ENCODE measurements around the gene GPHB5. TPM values are rescaled to one million over a fixed set of nuclear protein-coding genes. Genes with fewer than 3 reads are reported as not detected.
"Not testable (repeated sequence)": the region's sequence is repeated elsewhere in the genome, so short reads cannot be mapped to it uniquely, and the experiment has no call there.

Gene GPHB5
- total RNA-seq, 1 experiment from 2014 or later = not detected

DNA sequence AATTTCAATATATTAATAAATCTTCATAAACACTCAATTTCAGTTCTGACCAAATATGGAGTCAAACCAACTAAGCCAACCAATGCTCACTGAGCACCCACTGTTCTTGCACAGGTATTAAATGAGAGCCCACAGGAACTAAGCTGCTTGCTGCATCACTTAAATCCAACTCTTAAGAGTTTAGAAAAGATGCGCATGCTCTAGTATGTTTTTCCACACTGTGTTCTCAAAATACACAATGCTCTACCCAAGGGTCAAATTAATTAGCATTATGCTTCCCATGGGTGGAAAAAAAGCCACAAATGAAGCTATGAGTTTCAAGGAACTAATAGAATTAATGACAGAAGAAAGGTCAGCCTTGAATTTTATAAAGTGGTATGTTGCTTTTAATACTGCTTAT lies 3.7 kb upstream of the GPHB5 start:
- Mint-ChIP-seq H3K4me1 (ENCODE audit: insufficient read depth, unreplicated experiment) (no peaks in the 10 kb centered on the region), H3K9me3 (ENCODE audit: unreplicated experiment) (no peaks in the 10 kb centered on the region), H3K36me3 (ENCODE audit: insufficient read depth, unreplicated experiment) (no peaks in the 10 kb centered on the region), H3K27me3 (ENCODE audit: insufficient read depth, unreplicated experiment) (no peaks in the 10 kb centered on the region), H3K4me3 (ENCODE audit: unreplicated experiment) (no peak overlapping the region), H3K27ac (ENCODE audit: low read depth, unreplicated experiment) (no peak overlapping the region)
- TF ChIP-seq, protein P1, sequence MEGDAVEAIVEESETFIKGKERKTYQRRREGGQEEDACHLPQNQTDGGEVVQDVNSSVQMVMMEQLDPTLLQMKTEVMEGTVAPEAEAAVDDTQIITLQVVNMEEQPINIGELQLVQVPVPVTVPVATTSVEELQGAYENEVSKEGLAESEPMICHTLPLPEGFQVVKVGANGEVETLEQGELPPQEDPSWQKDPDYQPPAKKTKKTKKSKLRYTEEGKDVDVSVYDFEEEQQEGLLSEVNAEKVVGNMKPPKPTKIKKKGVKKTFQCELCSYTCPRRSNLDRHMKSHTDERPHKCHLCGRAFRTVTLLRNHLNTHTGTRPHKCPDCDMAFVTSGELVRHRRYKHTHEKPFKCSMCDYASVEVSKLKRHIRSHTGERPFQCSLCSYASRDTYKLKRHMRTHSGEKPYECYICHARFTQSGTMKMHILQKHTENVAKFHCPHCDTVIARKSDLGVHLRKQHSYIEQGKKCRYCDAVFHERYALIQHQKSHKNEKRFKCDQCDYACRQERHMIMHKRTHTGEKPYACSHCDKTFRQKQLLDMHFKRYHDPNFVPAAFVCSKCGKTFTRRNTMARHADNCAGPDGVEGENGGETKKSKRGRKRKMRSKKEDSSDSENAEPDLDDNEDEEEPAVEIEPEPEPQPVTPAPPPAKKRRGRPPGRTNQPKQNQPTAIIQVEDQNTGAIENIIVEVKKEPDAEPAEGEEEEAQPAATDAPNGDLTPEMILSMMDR (IDR thresholded peaks at IDR 0.05; ENCODE audit: unreplicated experiment) = no peak
- ChIA-PET POLR2A (no interaction called here), CTCF (interaction anchor here (3.4 kb wide), 1 partner anchor 14 kb away, joined by 11 read pairs; no protein-coding TSS in a partner anchor)
- no peak for DNase-seq (ENCODE audit: unreplicated experiment)
- BruUV-seq (replicated peaks) = no TSS peak
- intact Hi-C loops (cut with micrococcal nuclease) = no loop called here

DNA sequence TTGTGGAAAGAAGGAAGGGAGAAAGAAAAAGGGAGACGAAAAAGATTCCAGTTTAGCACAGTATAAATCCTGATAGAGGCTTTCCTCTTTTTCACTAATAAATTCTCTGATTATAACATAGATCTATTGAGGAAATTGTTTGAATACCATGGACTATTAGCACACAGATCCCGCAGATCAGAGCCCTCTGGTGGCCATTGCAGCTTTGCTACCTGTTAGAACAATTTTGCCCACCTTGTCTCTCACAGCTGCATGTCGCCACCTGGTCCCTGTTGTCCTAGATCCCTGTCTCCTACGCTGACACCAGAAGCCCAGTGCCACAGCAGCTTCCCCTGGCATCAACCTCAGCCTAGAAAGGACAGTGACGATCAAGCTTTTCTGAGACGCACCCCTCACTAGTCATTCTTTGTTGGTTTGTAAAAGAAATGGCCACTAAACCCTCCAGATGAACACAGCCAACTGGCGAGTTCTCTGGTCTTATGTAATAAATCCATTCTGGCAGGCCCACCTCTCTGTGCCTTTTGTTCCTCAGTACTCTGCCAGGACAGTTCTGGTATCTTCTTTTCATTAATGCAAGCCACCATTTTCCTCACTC lies 9.9 kb downstream of the GPHB5 start:
- POLR2A ChIA-PET = no interaction called here
- DNase-seq (ENCODE audit: unreplicated experiment) = peak; percentile 38
- H3K27me3 Mint-ChIP-seq (ENCODE audit: insufficient read depth, unreplicated experiment) = peaks cover 11% of the 10 kb centered on the region
- intact Hi-C loops (cut with micrococcal nuclease) = no loop called here
- H3K4me3 Mint-ChIP-seq (ENCODE audit: unreplicated experiment) = no peak overlapping the region
- no peaks in the 10 kb centered on the region for H3K36me3 Mint-ChIP-seq (ENCODE audit: insufficient read depth, unreplicated experiment)
- H3K27ac Mint-ChIP-seq (ENCODE audit: low read depth, unreplicated experiment) = no peak overlapping the region
- H3K4me1 Mint-ChIP-seq (ENCODE audit: insufficient read depth, unreplicated experiment) = peaks cover 6% of the 10 kb centered on the region
- H3K9me3 Mint-ChIP-seq (ENCODE audit: unreplicated experiment) = no peaks in the 10 kb centered on the region
- CTCF ChIA-PET = interaction anchor here (0.5 to 2.2 kb wide), 5 partner anchors 14 to 1309 kb away, joined by 3 to 11 read pairs (median 3); no protein-coding TSS in a partner anchor
- TF ChIP-seq, protein P1 (IDR thresholded peaks at IDR 0.05; ENCODE audit: unreplicated experiment) = peak; percentile 41
- no TSS peak for BruUV-seq (replicated peaks)

DNA sequence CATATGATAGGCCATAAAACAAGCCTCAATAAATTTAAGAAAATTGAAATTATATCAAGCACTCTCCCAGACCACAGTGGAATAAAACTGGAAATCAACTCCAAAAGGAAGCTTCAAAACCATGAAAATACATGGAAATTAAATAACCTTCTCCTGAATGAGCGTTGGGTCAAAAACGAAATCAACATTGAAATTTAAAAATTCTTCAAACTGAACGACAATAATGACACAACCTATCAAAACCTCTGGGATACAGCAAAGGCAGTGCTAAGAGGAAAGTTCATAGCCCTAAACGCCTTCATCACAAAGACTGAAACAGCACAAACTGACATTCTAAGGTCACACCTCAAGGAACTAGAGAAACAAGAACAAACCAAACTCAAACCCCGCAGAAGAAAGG lies 14.3 kb downstream of the GPHB5 start:
- DNase-seq (ENCODE audit: unreplicated experiment); POLR2A ChIA-PET; intact Hi-C loops (cut with micrococcal nuclease); H3K9me3 Mint-ChIP-seq (ENCODE audit: unreplicated experiment); H3K36me3 Mint-ChIP-seq (ENCODE audit: insufficient read depth, unreplicated experiment); BruUV-seq (replicated peaks); H3K4me3 Mint-ChIP-seq (ENCODE audit: unreplicated experiment); H3K4me1 Mint-ChIP-seq (ENCODE audit: insufficient read depth, unreplicated experiment); H3K27me3 Mint-ChIP-seq (ENCODE audit: insufficient read depth, unreplicated experiment); H3K27ac Mint-ChIP-seq (ENCODE audit: low read depth, unreplicated experiment); CTCF ChIA-PET: not testable (repeated sequence)

GRCh38 chr14:63301891-63302534 lies 16.7 kb downstream of the GPHB5 start:
- POLR2A ChIA-PET = no interaction called here
- Mint-ChIP-seq H3K9me3 (ENCODE audit: unreplicated experiment) (no peaks in the 10 kb centered on the region), H3K4me1 (ENCODE audit: insufficient read depth, unreplicated experiment) (no peaks in the 10 kb centered on the region), H3K4me3 (ENCODE audit: unreplicated experiment) (no peak overlapping the region), H3K36me3 (ENCODE audit: insufficient read depth, unreplicated experiment) (no peaks in the 10 kb centered on the region), H3K27ac (ENCODE audit: low read depth, unreplicated experiment) (no peak overlapping the region), H3K27me3 (ENCODE audit: insufficient read depth, unreplicated experiment) (no peaks in the 10 kb centered on the region)
- CTCF ChIA-PET = interaction anchor here (0.6 kb wide), 1 partner anchor 242 kb away, joined by 3 read pairs; no protein-coding TSS in a partner anchor
- no peak for DNase-seq (ENCODE audit: unreplicated experiment)
- no TSS peak for BruUV-seq (replicated peaks)
- intact Hi-C loops (cut with micrococcal nuclease) = no loop called here
- TF ChIP-seq, protein P1 (IDR thresholded peaks at IDR 0.05; ENCODE audit: unreplicated experiment) = no peak
